ENCODE results near the gene DOCK6.

The DOCK6 gene

DNA sequence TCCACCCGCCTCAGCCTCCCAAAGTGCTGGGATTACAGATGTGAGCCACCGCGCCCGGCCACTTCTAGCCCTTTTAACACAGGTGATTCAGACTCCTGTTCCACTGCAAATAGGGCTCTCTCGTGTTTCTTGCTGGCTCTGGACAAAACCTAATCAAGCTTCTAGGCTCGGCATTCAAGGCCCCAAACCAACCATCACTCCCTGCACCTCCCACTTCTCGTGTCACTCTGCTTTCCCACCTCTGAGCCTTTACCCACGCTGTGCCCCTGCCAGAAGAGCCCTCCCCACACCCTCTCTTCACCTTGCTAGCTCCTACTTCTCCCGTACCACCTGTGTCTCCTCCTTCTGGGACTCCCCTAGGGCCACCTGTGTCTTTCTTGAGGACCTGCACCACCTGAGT lies 84.7 kb downstream of the DOCK6 start:
- H3K4me3 ChIP-seq (ENCODE audit: control insufficient read depth, low read depth, low read length): no peak overlapping the region
- no peak for DNase-seq (ENCODE audit: low read depth)
- TF ChIP-seq, protein P1, sequence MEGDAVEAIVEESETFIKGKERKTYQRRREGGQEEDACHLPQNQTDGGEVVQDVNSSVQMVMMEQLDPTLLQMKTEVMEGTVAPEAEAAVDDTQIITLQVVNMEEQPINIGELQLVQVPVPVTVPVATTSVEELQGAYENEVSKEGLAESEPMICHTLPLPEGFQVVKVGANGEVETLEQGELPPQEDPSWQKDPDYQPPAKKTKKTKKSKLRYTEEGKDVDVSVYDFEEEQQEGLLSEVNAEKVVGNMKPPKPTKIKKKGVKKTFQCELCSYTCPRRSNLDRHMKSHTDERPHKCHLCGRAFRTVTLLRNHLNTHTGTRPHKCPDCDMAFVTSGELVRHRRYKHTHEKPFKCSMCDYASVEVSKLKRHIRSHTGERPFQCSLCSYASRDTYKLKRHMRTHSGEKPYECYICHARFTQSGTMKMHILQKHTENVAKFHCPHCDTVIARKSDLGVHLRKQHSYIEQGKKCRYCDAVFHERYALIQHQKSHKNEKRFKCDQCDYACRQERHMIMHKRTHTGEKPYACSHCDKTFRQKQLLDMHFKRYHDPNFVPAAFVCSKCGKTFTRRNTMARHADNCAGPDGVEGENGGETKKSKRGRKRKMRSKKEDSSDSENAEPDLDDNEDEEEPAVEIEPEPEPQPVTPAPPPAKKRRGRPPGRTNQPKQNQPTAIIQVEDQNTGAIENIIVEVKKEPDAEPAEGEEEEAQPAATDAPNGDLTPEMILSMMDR (conservative IDR thresholded peaks at IDR 0.05; ENCODE audit: control insufficient read depth, insufficient read depth, low read depth, low read length): no peak

DNA sequence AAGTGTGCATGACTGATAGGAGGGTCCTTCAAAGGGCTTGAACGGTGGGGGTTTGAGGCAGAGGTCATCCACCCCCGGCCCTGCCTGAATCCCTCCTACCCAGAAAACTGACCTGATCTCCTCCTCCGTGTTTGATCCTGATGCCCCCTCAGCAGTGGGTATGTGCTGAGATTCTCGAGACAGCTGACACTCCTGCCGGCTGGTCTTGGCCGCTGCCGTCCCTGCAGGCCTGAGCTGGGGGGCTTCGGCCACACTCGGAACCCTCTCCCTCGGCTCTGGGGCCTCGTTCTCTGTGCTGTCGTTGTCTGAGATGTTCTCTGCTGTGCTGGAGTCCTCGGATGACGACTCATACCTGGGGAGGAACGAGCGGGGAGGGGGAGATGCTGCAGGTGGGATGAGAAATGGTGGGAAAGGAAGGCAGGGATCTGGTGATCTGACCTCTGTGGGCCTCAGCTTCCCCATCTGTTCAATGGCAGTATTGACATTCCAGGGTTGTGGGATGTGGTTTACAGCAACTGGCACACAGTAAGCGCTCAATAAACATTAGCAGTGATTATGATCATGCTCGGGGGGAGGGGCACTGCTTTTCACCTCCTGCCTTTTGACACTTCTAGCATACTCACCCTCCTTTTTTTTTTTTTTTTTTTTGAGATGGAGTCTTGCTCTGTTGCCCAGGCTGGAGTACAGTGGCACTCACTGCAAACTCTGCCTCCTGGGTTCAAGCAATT lies 85.7 kb downstream of the DOCK6 start:
- DNase-seq (ENCODE audit: low read depth): no peak
- no peak overlapping the region for H3K4me3 ChIP-seq (ENCODE audit: control insufficient read depth, low read depth, low read length)
- TF ChIP-seq, protein P1 (conservative IDR thresholded peaks at IDR 0.05; ENCODE audit: control insufficient read depth, insufficient read depth, low read depth, low read length): no peak

DNA sequence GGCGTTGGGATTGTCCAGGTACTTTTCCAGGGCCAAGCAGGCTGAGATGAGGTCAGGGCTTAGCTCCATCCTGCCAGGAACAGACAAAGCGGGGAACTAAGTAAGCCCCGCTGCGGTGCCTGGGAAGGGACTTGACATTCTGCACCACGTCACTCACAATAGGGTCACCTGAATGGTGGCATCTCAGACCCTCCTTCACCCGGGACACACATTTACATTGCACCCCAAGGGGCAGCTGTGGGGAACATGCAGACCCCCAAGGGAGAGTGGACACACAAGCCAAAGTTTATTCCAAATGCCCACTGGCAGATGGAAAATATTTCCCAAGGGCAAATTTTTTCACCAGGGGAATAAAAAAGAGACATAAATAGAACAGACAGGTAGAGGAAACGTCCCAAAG lies 86.4 kb downstream of the DOCK6 start:
- TF ChIP-seq, protein P1 (conservative IDR thresholded peaks at IDR 0.05; ENCODE audit: control insufficient read depth, insufficient read depth, low read depth, low read length): no peak
- DNase-seq (ENCODE audit: low read depth): no peak
- H3K4me3 ChIP-seq (ENCODE audit: control insufficient read depth, low read depth, low read length): no peak overlapping the region

GRCh38 chr19:11174336-11174735 lies 88.0 kb downstream of the DOCK6 start:
- no peak for DNase-seq (ENCODE audit: low read depth)
- H3K4me3 ChIP-seq (ENCODE audit: control insufficient read depth, low read depth, low read length): no peak overlapping the region
- TF ChIP-seq, protein P1 (conservative IDR thresholded peaks at IDR 0.05; ENCODE audit: control insufficient read depth, insufficient read depth, low read depth, low read length): no peak

DNA sequence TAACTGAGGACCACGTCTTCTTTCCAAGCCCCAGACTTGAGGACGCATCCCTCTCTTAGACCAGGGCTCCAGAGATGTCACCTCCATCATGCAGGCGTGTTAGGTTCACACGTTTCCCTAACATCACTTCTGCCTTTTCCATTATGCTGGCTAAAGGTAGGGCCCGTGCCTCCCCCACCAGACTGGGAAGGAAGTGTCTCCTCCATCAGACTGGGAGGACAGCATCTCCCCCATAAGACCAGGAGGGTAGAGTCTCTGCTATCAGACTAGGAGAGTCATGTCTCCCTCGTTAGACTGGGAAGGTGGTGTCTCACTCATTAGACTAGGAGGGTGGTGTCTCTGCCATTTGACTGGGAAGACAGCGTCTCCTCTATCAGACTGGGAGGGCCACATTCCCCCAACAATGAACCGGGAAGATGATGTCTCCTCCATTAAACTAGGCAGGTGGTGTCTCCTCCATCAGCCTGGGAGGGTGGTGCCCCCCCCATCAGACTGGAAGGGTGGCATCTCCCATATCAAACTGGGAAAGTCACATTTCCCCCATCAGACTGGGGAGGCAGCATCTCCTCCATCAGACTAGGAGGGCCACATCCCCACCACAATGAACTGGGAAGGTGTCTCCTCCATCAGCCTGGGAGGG lies 88.7 kb downstream of the DOCK6 start:
- TF ChIP-seq, protein P1 (conservative IDR thresholded peaks at IDR 0.05; ENCODE audit: control insufficient read depth, insufficient read depth, low read depth, low read length): no peak
- DNase-seq (ENCODE audit: low read depth): no peak
- H3K4me3 ChIP-seq (ENCODE audit: control insufficient read depth, low read depth, low read length): no peak overlapping the region

GRCh38 chr19:11172576-11172975 lies 89.7 kb downstream of the DOCK6 start:
- no peak overlapping the region for H3K4me3 ChIP-seq (ENCODE audit: control insufficient read depth, low read depth, low read length)
- TF ChIP-seq, protein P1 (conservative IDR thresholded peaks at IDR 0.05; ENCODE audit: control insufficient read depth, insufficient read depth, low read depth, low read length): no peak
- DNase-seq (ENCODE audit: low read depth): no peak
